MV-4-11 (cell line): ENCODE results near the gene RYR2.
"Not testable (repeated sequence)": the region's sequence is repeated elsewhere in the genome, so short reads cannot be mapped to it uniquely, and the experiment has no call there.

ENCODE experiments used
- DNase-seq: peaks from one replicate; lab custom pipeline; 2025; lab: John Stamatoyannopoulos, UW

Gene RYR2

DNA sequence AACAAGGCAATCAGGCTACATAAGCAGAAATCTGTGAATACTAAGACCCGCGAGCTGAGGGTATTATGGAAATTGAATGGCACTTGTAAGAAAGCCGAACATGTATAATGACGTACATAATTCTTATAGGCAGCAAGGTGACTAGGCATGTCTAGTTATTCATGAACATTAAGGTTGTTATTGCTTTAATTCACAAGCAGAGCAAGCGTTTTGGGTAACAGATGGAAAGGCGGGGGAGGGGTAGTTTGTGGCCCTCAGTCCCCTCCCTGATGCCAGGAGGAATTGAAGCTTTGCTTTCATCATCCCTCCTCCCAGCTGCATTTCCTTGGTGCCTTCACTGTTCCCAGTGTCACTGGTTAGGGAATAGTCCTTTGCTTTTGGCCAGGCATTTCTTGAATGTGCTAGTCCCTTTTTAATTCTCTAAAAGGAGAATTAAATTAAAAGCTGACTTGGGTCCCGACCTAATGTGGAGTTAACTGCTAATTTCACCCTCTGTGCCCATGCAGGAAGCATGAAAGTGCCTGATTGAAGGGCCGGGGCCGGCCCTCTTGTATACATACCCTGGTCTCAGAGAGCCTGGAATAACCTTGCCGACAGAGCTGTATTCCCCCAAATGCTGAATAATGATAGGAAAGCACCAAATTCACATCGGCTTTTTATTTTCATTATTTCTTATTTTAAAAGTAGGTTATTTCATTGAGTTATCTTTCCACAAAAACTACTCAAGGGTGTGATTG is 42.5 kb downstream of the RYR2 start:
- no peak for DNase-seq

DNA sequence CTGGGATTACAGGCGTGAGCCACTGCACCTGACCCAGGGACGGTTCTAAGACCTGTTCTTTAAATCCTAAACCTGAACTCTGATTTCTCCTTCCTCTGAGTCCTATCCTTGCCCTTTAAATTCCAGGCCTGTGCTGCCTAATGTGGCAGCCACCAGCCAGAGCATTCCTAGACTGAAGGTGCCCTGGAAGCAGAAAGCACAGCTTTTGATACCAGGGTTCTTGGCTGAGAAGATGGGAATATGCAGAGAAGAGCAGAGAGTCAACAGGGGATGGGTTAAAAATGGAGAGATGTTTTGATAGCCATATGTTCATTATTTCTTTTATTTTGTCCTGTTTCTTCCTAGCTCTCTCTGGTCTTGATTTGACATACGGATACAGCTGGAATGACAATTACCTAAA is 49.7 kb downstream of the RYR2 start:
- no peak for DNase-seq

DNA sequence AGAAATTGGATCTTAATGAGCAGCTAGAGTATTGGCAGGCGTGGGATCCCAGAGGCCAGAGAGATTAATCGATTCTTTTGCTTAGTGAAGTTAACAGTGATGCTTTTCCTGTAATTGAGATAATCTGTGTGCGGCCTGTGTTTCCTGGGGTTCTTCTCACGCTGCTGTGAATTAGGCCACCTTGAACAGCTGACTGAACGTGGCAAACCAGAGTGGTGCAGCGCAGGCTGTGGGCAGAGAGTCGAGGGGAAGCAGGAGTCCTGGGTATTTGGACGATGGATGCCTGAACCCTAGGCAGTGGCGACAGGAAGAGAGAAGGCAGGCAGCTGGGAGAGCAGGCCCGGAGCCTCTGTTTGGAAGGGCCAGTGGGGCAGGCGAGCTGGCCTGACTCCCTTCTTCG is 51.7 kb downstream of the RYR2 start:
- no peak for DNase-seq

DNA sequence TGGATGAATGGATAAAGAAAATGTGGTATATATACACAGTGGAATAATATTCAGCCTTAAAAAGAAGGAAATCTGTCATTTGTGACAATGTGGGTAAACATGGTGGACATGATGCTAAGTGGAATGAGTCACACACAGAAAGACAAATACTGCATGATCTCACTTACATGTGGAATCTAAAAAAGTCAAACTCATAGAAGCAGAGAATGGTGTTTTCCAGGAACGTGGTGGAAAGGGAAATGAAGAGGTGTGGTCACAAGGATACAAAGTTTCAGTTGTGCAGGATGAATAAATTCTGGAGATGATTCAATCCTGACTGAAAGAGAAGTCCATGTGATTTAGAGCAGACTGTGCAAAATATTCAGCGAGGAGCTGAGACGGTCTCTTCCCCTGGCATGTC is 56.6 kb downstream of the RYR2 start:
- DNase-seq = no peak

DNA sequence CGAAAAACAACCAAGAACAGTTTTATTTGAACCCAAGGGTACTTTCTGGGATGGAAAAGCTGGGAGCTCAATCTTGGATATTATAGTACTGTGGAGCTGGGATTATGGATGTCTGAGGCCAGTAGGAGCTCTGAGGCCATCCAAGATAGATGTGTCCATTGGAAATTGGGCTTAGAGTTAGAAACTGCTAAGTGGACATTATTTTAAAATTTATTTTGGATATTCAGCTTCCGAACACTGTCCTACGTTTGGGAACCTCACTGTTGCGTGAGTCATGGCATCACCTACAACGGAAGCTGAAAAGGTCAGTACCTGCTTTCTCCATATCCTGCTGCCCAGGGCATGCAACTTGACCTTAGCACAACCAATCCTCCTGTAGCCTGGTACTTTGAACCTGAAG is 61.0 kb downstream of the RYR2 start:
- no peak for DNase-seq

DNA sequence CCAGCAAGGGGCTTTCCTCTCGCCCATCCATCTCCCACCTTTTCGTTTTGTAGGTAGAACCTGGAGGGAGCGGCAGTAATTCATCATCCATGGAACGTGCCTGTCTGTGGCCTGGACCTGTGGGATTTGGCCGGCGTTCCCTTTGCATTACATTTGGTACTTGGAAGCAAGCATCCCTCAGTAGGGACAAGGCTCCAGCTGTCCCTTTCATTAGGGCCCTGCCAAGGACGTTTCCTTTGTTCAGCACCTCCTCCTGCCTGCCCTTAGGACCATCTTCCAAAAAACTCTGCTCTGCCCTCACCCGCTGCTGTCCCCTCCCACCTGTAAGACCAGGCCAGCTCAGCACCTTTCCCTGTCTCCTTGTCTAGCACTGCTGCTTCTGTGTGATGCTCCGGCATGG is 62.1 kb downstream of the RYR2 start:
- no peak for DNase-seq

DNA sequence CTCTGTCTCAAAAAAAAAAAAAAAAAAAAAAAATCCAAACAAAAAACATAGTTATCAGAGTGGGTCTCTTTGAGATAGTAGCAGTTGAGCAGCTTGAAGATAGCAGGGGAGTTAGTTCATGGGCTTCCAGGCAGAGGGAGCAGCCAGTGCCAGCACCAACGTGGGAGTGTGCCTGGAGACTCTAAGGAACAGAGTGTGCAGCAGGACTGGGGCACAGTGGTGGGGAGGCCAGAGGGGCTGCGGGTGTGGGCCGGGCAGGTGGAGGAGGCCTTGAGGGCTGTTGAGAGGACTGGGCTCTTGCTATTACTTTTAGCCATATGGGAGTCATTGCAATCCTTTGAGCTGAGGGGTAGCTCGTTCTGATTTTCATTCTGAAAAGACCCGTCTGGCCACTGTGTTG is 63.8 kb downstream of the RYR2 start:
- no peak for DNase-seq

DNA sequence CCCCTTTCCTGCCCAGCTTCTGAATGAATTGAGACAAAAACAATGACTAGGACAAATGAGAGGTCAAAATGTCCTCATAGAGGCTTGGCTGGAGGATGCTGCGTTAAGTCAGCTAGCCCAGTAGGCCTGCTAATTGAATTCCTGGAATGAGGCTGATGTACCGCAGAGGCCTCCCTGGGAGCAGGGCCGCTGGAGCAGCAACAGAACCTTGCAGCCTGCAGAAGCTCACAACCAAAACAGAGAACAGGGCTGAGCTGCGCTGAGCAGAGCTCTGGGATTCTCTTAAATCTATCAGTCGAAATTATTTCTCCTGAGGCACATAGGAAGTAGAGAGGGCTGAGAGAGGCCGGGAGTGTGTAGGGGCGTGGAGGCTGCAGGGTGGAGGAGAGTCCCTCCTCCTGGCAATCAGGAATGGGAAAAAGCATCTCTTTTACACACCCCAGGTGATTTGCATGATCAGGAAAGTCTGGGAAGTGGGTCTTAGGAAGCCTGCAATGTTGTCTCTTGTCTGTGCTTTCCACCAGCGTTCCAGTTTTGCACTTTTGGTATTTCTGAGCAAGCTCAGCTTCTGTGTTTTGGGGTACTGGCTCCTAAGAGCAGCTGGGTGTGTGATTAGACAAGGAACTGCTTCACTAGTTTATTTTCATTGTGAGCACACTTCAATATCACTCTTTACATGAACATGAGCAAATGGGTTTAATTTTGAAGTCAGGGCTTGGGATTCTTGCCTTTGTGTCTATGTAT is 66.5 kb downstream of the RYR2 start:
- DNase-seq = no peak

DNA sequence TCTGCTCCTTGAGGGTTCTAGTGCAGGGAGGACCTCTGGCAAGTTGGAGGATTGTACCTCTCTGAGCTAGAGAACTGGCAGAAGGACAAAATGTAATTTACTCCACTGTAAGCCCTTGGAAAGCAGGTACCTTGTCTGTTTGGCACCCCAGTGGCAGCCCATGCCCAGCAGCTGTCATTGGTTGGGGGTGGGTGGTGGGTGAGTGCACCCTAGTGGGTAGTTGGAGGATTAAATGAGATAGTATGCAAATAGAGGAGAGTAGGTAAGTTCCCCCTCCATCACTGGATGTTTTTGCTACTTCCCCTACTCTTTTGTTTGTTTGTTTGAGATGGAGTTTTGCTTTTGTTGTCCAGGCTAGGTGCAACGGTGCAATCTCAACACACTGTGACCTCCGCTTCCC is 69.8 kb downstream of the RYR2 start:
- no peak for DNase-seq

DNA sequence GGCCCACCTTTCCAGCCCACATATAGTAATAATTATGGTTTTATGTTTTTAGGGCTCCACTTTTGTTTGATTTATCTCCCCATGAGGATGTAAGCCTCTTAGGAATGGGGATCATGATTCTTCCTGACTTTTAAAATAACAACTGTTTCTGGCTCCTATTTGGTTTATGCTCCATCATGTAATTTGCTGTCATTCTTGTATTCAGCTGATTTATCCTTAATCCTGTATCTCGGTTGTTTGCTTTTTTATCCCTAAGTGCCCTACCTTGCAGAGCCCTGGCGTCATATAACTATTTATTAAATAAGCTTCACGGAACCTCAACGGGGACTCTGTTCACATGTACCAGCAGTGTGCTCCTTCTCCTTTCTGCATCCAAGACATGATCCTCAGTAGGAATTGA is 70.7 kb downstream of the RYR2 start:
- DNase-seq = no peak

DNA sequence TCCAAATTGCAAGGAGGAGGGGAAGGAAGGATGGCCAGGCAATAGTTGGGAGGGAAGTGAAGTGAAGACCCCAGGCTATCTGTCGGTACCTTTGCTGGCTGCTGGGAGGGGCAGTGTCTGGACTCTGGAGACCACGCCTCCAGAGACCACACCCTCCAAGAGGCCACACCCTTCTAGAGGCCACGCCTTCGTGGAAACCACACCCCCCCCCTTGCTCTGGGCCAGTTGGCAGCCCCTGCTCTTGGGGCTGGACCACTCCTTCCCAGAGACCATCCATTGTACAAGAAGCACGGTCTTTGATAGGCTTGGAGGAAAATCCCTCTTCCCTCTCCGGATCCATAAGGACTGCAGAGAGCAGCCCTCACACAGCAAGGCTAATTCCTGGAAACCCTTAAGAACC is 73.1 kb downstream of the RYR2 start:
- no peak for DNase-seq

DNA sequence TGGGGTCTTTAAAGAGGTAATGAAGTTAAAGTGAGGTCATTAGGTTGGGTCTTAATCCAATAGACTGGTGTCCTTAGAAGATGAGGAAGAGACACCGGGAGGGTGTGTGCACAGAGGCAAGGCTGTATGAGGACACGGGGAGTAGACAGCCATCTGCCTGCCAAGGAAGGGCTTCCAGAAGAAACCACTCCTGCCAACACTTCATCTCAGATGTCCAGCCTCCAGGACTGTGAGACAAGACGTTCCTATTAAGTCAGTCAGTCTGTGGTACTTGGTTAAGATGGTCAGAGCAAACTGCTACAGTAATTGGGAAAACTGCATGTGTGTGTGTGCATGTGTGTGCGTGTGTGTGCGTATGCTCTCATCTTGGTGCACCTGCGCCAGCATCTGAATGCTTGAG is 77.1 kb downstream of the RYR2 start:
- no peak for DNase-seq

DNA sequence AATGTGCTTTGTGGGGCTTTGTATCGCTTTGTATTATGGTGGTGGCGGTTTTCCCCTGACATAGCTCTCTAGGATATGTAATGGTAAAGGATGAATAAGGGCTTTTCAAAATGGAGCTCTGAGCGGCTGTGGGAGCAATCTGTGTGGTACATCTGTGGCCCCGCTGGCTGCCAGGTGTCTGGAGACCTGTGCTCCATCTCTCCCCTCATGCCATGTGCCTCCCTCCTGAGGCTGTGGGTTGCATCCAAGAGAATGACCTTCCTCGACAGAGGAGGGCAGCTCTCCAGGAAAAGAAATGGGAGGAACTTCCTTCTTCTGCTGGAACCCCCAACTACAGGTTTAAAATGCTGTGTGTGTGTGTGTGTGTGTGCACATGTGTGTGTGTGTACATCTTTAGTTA is 78.7 kb downstream of the RYR2 start:
- no peak for DNase-seq

DNA sequence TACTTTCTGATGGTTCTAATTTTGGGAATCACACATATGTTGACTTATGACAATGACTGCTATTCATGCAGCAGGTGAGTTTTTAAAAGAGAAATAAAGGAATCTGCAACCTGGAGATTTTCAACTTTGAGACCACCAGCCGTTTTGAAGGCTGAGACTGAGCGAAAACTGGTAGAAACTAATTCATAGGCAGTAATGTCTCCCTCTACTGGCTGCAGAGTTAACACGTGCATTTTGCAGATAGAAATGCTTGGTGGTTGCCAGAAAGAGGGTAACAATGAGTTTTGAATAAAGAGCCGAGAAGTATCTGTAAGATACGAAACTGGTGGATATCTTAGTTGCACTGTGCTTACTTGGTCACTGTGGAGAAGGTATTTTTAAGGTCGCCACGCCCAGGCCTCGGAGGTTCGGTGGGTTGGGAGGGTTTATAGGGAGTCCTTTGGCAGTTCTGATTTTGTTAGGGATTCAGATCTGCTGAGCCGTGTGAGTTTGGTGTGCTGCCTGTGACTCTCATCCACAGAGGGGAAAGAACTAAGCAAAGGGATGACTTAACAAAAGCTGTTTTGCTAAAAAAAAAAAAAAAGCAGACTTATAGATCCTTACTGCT is 83.0 kb downstream of the RYR2 start:
- DNase-seq = no peak

DNA sequence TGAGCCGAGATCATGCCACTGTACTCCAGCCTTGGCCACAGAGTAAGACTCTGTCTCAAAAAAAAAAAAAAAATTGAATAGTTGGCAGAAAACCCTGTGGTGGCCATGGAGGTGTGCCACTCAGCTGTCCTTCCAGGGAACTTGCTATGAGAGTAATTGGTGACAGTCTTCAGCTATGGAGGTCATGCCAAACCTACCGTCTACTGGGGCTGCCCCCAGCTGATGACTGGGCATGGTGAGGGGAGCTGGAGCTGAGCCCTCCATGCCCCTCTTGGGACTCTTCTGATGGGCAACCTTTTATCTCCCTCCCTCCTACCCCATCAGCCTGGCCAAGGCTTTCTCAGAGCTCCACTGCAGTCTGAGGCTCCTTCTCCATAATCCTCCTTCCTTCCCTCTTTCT is 84.2 kb downstream of the RYR2 start:
- no peak for DNase-seq

DNA sequence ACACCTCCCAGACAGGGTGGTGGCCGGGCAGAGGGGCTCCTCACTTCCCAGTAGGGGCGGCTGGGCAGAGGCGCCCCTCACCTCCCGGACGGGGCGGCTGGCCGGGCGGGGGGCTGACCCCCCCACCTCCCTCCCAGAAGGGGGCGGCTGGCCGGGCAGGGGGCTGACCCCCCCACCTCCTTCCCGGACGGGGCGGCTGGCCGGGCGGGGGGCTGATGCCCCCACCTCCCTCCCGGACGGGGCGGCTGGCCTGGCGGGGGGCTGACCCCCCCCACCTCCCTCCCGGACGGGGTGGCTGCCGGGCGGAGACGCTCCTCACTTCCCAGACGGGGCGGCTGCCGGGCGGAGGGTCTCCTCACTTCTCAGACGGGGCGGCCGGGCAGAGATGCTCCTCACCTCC is 85.3 kb downstream of the RYR2 start:
- DNase-seq = not testable (repeated sequence)

DNA sequence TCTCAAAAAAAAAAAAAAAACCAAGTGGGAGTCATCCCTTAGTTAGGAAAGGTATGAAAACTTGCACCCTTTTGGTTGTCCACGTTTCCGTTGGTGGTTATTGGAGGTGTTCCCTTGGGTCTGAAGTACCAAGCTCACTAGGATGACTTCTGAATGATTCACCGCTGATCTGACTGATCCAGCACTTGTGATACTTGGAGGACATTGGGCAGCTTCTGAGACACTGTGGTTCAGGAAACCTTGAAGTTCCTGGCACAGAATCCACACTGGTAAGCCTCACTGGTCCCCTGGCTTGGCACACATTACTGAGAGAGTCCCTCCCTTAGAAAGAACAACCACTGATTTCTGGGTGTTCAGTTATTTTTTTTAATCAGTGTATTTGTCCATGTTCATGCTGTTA is 91.9 kb downstream of the RYR2 start:
- no peak for DNase-seq

DNA sequence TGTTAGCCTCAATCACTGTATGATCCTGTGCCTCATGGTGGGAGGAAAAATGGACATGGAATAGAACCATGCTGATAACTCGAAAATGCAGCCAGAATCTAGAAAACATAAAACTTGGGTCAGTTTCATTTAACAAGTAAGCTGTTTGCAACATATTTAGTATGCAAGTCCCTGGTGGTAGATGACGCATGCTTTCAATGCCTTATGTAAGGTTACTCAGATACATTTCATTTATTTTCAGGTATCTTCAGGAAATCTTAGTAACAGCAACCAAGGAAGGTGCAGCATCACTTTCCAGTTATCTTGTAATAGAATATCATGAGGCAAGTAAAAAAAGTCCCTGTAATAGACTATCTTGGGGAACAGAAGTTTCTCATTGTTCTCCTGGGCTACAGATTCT is 92.9 kb downstream of the RYR2 start:
- DNase-seq = no peak

DNA sequence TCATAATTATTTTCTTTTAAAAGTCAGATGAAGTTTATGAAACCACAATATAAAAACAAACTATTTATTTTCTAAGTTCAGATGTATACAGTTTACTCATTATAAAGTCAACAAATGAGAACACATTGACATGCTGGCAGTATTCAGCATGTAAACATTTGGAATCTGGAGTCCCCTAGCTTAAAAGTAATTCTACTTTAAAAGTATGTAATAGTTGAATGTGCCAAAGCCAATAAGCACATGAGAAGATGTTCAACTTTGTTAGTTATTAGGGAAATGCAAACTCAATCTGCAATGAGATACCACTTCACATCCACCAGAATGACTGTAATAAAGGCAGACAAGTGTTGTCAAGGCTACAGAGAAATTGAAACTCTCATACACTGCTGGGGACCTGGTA is 96.6 kb downstream of the RYR2 start:
- no peak for DNase-seq

DNA sequence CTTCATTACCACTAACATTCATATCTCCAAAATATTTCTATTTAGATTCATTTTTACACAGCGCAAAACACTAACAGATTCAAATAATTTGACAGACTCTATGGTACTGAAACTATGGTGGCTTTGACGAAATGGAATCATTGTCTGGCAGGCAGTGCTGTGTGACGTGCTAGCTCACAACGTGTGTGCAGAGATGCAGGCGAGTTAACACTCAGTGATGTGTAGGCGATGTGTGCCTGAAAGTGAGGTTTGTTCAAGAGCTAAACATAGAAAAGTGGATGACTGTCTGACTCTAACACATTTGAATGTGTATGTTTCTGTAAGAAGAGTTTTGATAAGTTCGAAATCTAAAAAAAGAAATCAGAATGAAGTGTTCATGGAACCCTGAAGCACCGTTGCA is 97.7 kb downstream of the RYR2 start:
- no peak for DNase-seq

DNA sequence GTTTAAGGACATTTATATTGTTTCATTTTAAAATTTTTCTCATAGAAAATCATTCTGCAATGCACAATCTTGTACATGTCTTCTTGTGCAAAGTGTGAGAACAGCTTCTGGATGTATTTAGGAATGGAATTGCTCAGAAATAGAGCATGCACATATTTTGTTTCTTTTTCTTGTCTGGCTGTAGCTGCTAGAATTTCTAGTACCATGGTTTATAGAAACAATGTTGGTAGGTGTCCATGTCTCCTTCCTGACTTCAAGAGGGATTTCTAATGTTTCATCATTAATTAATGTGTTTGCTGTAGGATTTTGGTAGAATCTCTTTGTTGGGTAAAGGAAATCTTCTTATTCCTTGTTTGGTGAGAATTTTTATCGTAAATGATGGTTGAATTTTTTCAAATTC is 99.0 kb downstream of the RYR2 start:
- DNase-seq = no peak

DNA sequence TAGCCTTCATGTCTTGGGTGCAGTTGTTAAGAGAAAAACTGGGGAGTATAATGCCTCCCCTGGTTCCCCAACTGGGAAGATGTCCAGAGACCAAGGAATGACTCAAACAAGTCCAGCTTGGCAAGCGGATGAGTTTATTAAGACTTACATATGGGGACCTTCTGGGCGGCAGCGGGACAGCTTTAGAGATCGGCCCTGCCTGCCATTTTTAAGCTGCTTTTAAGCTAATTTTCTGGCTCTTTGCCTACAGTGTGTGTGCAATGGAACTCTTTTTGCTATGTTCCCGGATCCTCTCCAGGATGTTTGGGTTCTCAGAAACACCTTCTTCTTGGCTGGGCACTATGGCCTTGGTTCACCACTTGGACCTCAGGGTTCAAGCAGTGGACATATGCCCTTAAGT is 99.5 kb downstream of the RYR2 start:
- DNase-seq = no peak

DNA sequence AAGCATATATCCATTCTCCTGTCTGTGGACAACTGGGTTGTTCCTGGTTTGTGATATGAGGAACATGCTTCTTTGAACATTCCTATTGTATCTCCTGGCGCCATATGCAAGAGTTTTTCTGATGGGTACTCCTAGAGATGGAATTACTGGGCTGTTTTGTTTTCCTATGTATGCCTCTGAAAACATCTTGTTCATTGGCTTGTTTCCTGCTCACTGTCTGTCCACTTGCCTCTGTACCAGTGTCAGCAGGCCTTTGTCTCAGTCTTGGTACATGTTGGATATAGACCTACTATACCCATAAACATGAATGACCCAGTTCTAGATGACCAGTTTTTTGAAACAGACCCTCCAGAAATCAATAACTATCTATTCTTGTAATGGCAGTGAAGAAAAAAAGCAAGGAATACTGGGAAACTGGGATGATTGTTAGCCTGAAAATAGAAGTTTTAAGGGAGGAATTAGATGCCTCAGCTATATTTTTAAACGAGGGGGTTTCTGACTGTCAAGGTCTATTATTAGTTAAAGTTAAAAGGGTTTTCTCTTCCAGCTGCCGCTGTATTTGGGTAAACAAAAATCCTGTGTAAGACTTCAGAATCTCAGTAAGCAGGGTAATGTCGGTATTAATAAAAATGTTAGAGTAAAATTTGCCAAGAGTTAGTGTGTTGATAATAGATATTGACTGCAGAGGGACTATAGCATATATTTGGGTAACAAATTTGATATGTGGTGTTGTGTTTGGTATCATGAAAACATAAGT is 103.6 kb downstream of the RYR2 start:
- DNase-seq = no peak
